Measurements from ENCODE around the gene SPART. TPM values are rescaled to one million over a fixed set of nuclear protein-coding genes. Genes with fewer than 3 reads are reported as not detected.
"Not testable (repeated sequence)": the region's sequence is repeated elsewhere in the genome, so short reads cannot be mapped to it uniquely, and the experiment has no call there.

The SPART gene
- total RNA-seq, 3 donors from 2014 or later (not counting 1 experiment from before 2014, with no cell fraction given) = 29.2 to 31.2 (median 30.6) TPM

GRCh38 chr13:36337938-36338641 is 8.1 kb downstream of the SPART start:
- H3K4me1 ChIP-seq (ENCODE audit: control insufficient read depth, insufficient read depth, low read length) = no peaks in the 10 kb centered on the region
- no peak for DNase-seq
- H3K9me3 ChIP-seq (ENCODE audit: control insufficient read depth, insufficient read depth, low read length) = no peaks in the 10 kb centered on the region
- 100% methylated on average over 2 of the region's 3 CpGs for WGBS (ENCODE audit: insufficient coverage)
- H3K27me3 ChIP-seq (ENCODE audit: control insufficient read depth, insufficient read depth, low read length) = no peaks in the 10 kb centered on the region
- no peaks in the 10 kb centered on the region for H3K9me3 Mint-ChIP-seq
- H3K36me3 Mint-ChIP-seq = no peaks in the 10 kb centered on the region
- intact Hi-C loops (cut with micrococcal nuclease) = no loop called here
- no peak for ATAC-seq
- H3K27ac Mint-ChIP-seq = no peak overlapping the region
- no peak for TF ChIP-seq CTCF (IDR thresholded peaks at IDR 0.05)
- H3K27me3 Mint-ChIP-seq (ENCODE audit: low read depth in 2 of 2) = no peaks in the 10 kb centered on the region
- H3K4me3 Mint-ChIP-seq = no peak overlapping the region
- no peak overlapping the region for H3K4me3 ChIP-seq (ENCODE audit: low read length)
- peaks cover 54 to 59% of the 10 kb centered on the region in 2 donors for H3K4me1 Mint-ChIP-seq
- H3K36me3 ChIP-seq (ENCODE audit: control insufficient read depth, insufficient read depth, low read length) = peaks cover 2% of the 10 kb centered on the region
- no peak overlapping the region for H3K27ac ChIP-seq (ENCODE audit: low read length)

- Histone ChIP-seq H3K27ac (ENCODE audit: low read length) (no peak overlapping the region), H3K36me3 (ENCODE audit: control insufficient read depth, insufficient read depth, low read length) (peaks cover 18% of the 10 kb centered on the region), H3K27me3 (ENCODE audit: control insufficient read depth, insufficient read depth, low read length) (no peaks in the 10 kb centered on the region), H3K4me1 (ENCODE audit: control insufficient read depth, insufficient read depth, low read length) (no peaks in the 10 kb centered on the region), H3K9me3 (ENCODE audit: control insufficient read depth, insufficient read depth, low read length) (no peaks in the 10 kb centered on the region), H3K4me3 (ENCODE audit: low read length) (no peak overlapping the region)
- intact Hi-C loops (cut with micrococcal nuclease) = no loop called here
- no peak overlapping the region for H3K4me3 Mint-ChIP-seq
- ATAC-seq = no peak
- DNase-seq = no peak
- H3K27ac Mint-ChIP-seq = no peak overlapping the region
- no peaks in the 10 kb centered on the region for H3K9me3 Mint-ChIP-seq
- H3K27me3 Mint-ChIP-seq (ENCODE audit: low read depth in 2 of 2) = no peaks in the 10 kb centered on the region
- H3K4me1 Mint-ChIP-seq = peaks cover 30 to 41% of the 10 kb centered on the region in 2 donors
- no peak for TF ChIP-seq CTCF (IDR thresholded peaks at IDR 0.05)
- H3K36me3 Mint-ChIP-seq = peaks cover 18% of the 10 kb centered on the region
These were observed 13.2 kb downstream of the SPART start for GRCh38 chr13:36332986-36333385.

GRCh38 chr13:36332255-36332654 is 13.9 kb downstream of the SPART start:
- H3K27ac Mint-ChIP-seq; intact Hi-C loops (cut with micrococcal nuclease): not testable (repeated sequence)
- peaks cover 25 to 37% of the 10 kb centered on the region in 2 donors for H3K4me1 Mint-ChIP-seq

DNA sequence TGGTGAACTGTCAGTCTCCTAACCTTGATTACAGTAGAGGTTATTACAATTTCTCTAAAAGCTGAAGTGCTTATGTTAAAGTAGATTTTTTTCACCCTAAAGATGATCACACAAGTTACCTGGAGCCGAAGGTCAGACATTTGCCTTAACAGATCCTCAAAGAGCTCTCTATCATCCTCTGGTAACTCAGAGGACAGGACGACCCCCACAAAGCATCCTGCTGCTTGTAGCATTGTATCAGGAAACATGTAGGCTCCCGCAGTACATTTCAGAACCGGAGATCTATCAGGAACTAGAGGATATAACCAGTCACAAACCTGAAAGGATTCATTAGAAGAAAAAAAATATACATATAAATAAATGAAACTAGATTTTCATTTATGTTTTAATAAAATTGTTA is 14.9 kb downstream of the SPART start:
- no peaks in the 10 kb centered on the region for H3K27me3 Mint-ChIP-seq (ENCODE audit: low read depth in 2 of 2)
- peaks cover 18 to 28% of the 10 kb centered on the region in 2 donors for H3K4me1 Mint-ChIP-seq
- Histone ChIP-seq H3K36me3 (ENCODE audit: control insufficient read depth, insufficient read depth, low read length) (peaks cover 22% of the 10 kb centered on the region), H3K27ac (ENCODE audit: low read length) (no peak overlapping the region), H3K4me1 (ENCODE audit: control insufficient read depth, insufficient read depth, low read length) (no peaks in the 10 kb centered on the region), H3K4me3 (ENCODE audit: low read length) (no peak overlapping the region), H3K9me3 (ENCODE audit: control insufficient read depth, insufficient read depth, low read length) (no peaks in the 10 kb centered on the region), H3K27me3 (ENCODE audit: control insufficient read depth, insufficient read depth, low read length) (no peaks in the 10 kb centered on the region)
- H3K9me3 Mint-ChIP-seq = no peaks in the 10 kb centered on the region
- intact Hi-C loops (cut with micrococcal nuclease) = no loop called here
- no peak for ATAC-seq
- TF ChIP-seq CTCF (IDR thresholded peaks at IDR 0.05) = no peak
- 92% methylated on average over 3 of the region's 4 CpGs for WGBS (ENCODE audit: insufficient coverage)
- DNase-seq = no peak
- H3K27ac Mint-ChIP-seq = no peak overlapping the region
- peaks cover 18% of the 10 kb centered on the region for H3K36me3 Mint-ChIP-seq
- H3K4me3 Mint-ChIP-seq = no peak overlapping the region

More at GRCh38 chr13:36332255-36332654, 13.9 kb downstream of the SPART start:
- H3K36me3 Mint-ChIP-seq = peaks cover 18% of the 10 kb centered on the region
- H3K27me3 ChIP-seq (ENCODE audit: control insufficient read depth, insufficient read depth, low read length); ATAC-seq; H3K9me3 ChIP-seq (ENCODE audit: control insufficient read depth, insufficient read depth, low read length); H3K4me1 ChIP-seq (ENCODE audit: control insufficient read depth, insufficient read depth, low read length); H3K4me3 Mint-ChIP-seq; H3K27ac ChIP-seq (ENCODE audit: low read length); H3K9me3 Mint-ChIP-seq; DNase-seq; H3K4me3 ChIP-seq (ENCODE audit: low read length); H3K27me3 Mint-ChIP-seq (ENCODE audit: low read depth in 2 of 2): not testable (repeated sequence)
- peaks cover 18% of the 10 kb centered on the region for H3K36me3 ChIP-seq (ENCODE audit: control insufficient read depth, insufficient read depth, low read length)
